Astrocyte of the spinal cord (primary cell): ENCODE measurements around the gene NEDD1.

Experiments
- DNase-seq: peaks from one replicate; pipeline ENCODE4 v3.0.0; 2011; ENCODE audit warnings: low read depth, low spot score
- H3K4me3 ChIP-seq: 2 replicates; pipeline ENCODE4 v1.5.1; 2011; ENCODE audit warnings: low read depth, mild to moderate bottlenecking, low read length, moderate library complexity
- in situ Hi-C: cut with HindIII; loops from 2 replicates; pipeline ENCODE4 v1.10.0; 2017; ENCODE audit warnings: low sequenced_read_pairs
- TF ChIP-seq, protein P1 (sequence below): IDR thresholded peaks from 2 replicates; pipeline ENCODE4 v1.5.1; 2012; ENCODE audit warnings: low read depth, mild to moderate bottlenecking, low read length, inconsistent platforms

NEDD1 gene

GRCh38 chr12:96881608-96882007, 25.4 kb upstream of the NEDD1 start:
- no peak for DNase-seq
- TF ChIP-seq, protein P1, sequence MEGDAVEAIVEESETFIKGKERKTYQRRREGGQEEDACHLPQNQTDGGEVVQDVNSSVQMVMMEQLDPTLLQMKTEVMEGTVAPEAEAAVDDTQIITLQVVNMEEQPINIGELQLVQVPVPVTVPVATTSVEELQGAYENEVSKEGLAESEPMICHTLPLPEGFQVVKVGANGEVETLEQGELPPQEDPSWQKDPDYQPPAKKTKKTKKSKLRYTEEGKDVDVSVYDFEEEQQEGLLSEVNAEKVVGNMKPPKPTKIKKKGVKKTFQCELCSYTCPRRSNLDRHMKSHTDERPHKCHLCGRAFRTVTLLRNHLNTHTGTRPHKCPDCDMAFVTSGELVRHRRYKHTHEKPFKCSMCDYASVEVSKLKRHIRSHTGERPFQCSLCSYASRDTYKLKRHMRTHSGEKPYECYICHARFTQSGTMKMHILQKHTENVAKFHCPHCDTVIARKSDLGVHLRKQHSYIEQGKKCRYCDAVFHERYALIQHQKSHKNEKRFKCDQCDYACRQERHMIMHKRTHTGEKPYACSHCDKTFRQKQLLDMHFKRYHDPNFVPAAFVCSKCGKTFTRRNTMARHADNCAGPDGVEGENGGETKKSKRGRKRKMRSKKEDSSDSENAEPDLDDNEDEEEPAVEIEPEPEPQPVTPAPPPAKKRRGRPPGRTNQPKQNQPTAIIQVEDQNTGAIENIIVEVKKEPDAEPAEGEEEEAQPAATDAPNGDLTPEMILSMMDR, result no peak
- in situ Hi-C loops, result no loop called here
- no peak overlapping the region for H3K4me3 ChIP-seq

- TF ChIP-seq, protein P1, result no peak
- DNase-seq, result peak; percentile 74
- in situ Hi-C loops, result no loop called here
- H3K4me3 ChIP-seq, result no peak overlapping the region
Measured at GRCh38 chr12:96882862-96883261, 24.2 kb upstream of the NEDD1 start.

DNA sequence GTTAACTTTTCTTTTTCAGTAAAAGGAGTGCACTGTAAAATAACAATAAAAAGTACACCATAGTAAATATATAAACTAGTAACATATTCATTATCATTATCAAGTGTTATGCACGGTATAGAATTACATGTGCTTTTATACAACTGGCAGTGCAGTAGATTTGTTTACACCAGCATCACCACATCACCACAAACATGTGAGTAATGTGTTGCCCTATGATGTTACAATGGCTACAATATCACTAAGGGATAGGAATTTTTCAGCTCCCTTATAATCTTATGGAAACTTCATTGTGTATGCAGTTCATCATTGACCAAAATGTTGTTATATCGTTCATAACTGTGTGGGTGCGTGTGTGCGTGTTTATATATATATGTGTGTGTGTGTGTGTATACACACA, 23.5 kb upstream of the NEDD1 start:
- TF ChIP-seq, protein P1, result no peak
- in situ Hi-C loops, result no loop called here

GRCh38 chr12:96886998-96887677, 19.9 kb upstream of the NEDD1 start:
- TF ChIP-seq, protein P1, result no peak
- in situ Hi-C loops, result no loop called here
- DNase-seq, result peak; percentile 85
- no peak overlapping the region for H3K4me3 ChIP-seq

More for the DNA sequence above, 23.5 kb upstream of the NEDD1 start:
- DNase-seq, result no peak
- no peak overlapping the region for H3K4me3 ChIP-seq

DNA sequence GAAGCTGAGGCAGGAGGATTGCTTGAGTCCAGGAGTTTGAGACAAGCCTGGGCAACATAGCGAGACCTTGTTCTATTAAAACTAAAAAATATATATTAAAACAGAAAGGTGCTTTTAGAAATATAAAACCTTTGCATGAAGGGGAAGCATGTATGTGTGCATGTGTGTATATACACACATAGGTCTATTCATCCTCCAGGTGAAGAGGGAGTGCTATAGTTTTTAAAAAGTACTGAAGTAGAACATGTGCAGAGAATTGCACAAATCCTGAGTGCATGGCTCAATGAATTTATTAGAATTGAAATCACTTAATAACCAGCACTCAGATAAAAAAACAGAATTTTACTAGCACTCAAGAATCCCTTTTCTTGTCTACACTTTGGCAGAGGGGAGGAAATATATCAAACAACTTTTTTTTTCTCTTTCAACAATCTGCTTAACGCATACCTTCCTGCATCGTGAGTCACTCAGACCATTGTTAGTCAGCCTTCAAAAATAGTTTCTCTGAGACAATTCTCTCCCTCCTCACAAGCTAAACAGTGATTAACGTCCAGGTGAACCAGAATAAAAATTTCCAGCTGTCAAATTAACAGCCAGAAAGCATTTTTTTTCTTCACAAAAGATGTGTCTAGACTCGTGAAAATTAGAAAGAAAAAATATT, 17.7 kb upstream of the NEDD1 start:
- in situ Hi-C loops, result no loop called here
- TF ChIP-seq, protein P1, result no peak
- DNase-seq, result peak; percentile 64
- H3K4me3 ChIP-seq, result no peak overlapping the region

GRCh38 chr12:96890331-96890730, 16.7 kb upstream of the NEDD1 start:
- TF ChIP-seq, protein P1, result no peak
- no peak for DNase-seq
- in situ Hi-C loops, result no loop called here

More at GRCh38 chr12:96890331-96890730, 16.7 kb upstream of the NEDD1 start:
- no peak overlapping the region for H3K4me3 ChIP-seq
